ENCODE measurements around the gene BRD7. TPM values are rescaled to one million over a fixed set of nuclear protein-coding genes. Genes with fewer than 3 reads are reported as not detected.

BRD7 gene
- total and polyA plus RNA-seq, 2 of the 4 experiments (the other 2 are of a cell fraction), result 24.8 to 29.9 TPM

DNA sequence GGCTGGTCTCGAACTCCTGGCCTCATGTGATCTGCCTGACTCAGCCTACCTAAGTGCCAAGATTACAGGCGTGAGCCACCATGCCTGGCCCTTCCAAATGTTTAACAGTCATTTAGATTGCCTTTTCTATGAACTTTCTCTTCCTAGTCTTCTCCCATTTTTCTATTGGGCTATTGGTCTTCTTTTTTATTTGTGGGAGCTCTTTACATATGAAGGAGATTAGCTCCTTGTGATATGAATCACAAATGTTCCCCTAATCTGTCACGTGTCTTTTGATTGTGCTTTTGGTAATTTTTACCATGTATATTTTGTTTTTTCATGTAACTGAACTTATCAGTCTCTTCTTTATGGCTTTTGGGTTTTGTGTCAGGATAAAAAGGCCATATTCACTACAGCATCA is 90.5 kb downstream of the BRD7 start:
- ChIA-PET POLR2A (ENCODE audit: unreplicated experiment) (no interaction called here), CTCF (no interaction called here)
- in situ Hi-C loops (cut with MboI; ENCODE audit: low sequenced_read_pairs) (no loop called here), dilution Hi-C loops (cut with HindIII; ENCODE audit: low sequenced_read_pairs, unreplicated experiment) (no loop called here), intact Hi-C loops (cut with micrococcal nuclease) (no loop called here)
- Histone ChIP-seq H3K9me3 (ENCODE audit: control insufficient read depth, insufficient read depth, low read length) (0 out of 2 replicates have a peak, but pooled peaks cover 2% of the 10 kb centered on the region), H3K4me3 (ENCODE audit: insufficient read depth, low read depth, low read length) (no peak overlapping the region), H4K8ac (ENCODE audit: low read depth in 2 of 2, low read length in 2 of 2) (no peak overlapping the region), H3K9ac (ENCODE audit: low read depth, low read length) (no peak overlapping the region), H2BK15ac (ENCODE audit: low read depth, low read length) (no peak overlapping the region), H2AFZ (replicated peaks; ENCODE audit: low read length, poor library complexity) (no peak overlapping the region), H3K4ac (ENCODE audit: low read depth, low read length) (no peak overlapping the region), H3K4me1 (ENCODE audit: control insufficient read depth, insufficient read depth, low read length) (no peaks in the 10 kb centered on the region), H3K9me1 (ENCODE audit: insufficient read depth, low read length) (no peaks in the 10 kb centered on the region), H3K27ac (ENCODE audit: insufficient read depth, low read length) (no peak overlapping the region), H4K5ac (ENCODE audit: low read depth, low read length) (no peak overlapping the region), H4K20me1 (ENCODE audit: insufficient read depth, low read length) (peaks cover 16% of the 10 kb centered on the region), H3K23ac (ENCODE audit: low read depth, low read length) (no peak overlapping the region), H3K27me3 (ENCODE audit: control insufficient read depth, insufficient read depth, low read length) (no peaks in the 10 kb centered on the region), H3K36me3 (ENCODE audit: control insufficient read depth, insufficient read depth, low read length) (no peaks in the 10 kb centered on the region), H3K4me2 (ENCODE audit: low read depth, low read length) (no peak overlapping the region), H2BK120ac (ENCODE audit: low read depth, low read length) (no peak overlapping the region), H3K56ac (ENCODE audit: extremely low read depth, insufficient read depth, low read length) (no peak overlapping the region), H2AK9ac (replicated peaks; ENCODE audit: low read depth, low read length, poor library complexity) (no peak overlapping the region), H3K79me1 (ENCODE audit: low read depth in 1 of 2, low read length in 2 of 2) (peaks cover 8 to 23% of the 10 kb centered on the region in 2 experiments; a peak in 3 of 4 replicates), H3K18ac (ENCODE audit: low read depth, low read length) (no peak overlapping the region), H4K91ac (ENCODE audit: insufficient read depth, low read depth, low read length) (no peak overlapping the region), H3K14ac (replicated peaks; ENCODE audit: low read depth, low read length) (no peak overlapping the region), H2BK5ac (ENCODE audit: low read depth, low read length, poor library complexity, severe bottlenecking) (no peak overlapping the region), H2AK5ac (ENCODE audit: low read depth, low read length) (no peak overlapping the region), H2BK20ac (ENCODE audit: low read depth, low read length) (no peak overlapping the region)
- ATAC-seq (ENCODE audit: low read depth) (no peak), DNase-seq (no peak)
- WGBS, 2 experiments (ENCODE audit: extremely low coverage in 2 of 2, insufficient read length in 1 of 2), result 80% methylated on average over 1 of the region's 3 CpGs; no CpG with 5 or more reads in 1 of the 2 experiments
- no TSS peak for BruUV-seq (replicated peaks)
- TF ChIP-seq RFX5 (IDR thresholded peaks at IDR 0.05; ENCODE audit: low read depth, low read length) (no peak), USF2 (IDR thresholded peaks at IDR 0.05; ENCODE audit: low read depth, low read length) (no peak), MXI1 (IDR thresholded peaks at IDR 0.05; ENCODE audit: borderline replicate concordance, low read depth, low read length) (no peak), MAFK (IDR thresholded peaks at IDR 0.05; ENCODE audit: low read depth, low read length) (no peak), FOS (IDR thresholded peaks at IDR 0.05; ENCODE audit: low read depth, low read length) (no peak), CEBPB (IDR thresholded peaks at IDR 0.05; ENCODE audit: low read depth, low read length) (no peak), RCOR1 (IDR thresholded peaks at IDR 0.05; ENCODE audit: insufficient replicate concordance, low read length) (no peak)

Data from IMR-90 (cell line).